Mesendoderm (in vitro differentiated cells): ENCODE measurements around the gene RCL1.
A peak's percentile ranks its signal among the peaks of the same experiment; 100 is the strongest.

Experiments
- DNase-seq: peaks from one replicate; pipeline ENCODE4 v3.0.0; 2013
- H2AK5ac ChIP-seq: 2 replicates; pipeline ENCODE4 v1.6.1; 2013; ENCODE audit warnings: low read length, inconsistent platforms
- H2BK120ac ChIP-seq: 2 replicates; pipeline ENCODE4 v1.6.1; 2013; ENCODE audit warnings: low read depth, mild to moderate bottlenecking, low read length, moderate library complexity, mixed read lengths
- H2BK15ac ChIP-seq: replicated peaks from 2 replicates; pipeline ENCODE4 v1.6.1; 2013; ENCODE audit warnings: low read depth, mild to moderate bottlenecking, moderate library complexity
- H2BK5ac ChIP-seq: 2 replicates; pipeline ENCODE4 v1.6.1; 2013; ENCODE audit warnings: low read length, inconsistent platforms
- H3K18ac ChIP-seq: 2 replicates; pipeline ENCODE4 v1.6.1; 2013; ENCODE audit warnings: mild to moderate bottlenecking, low read length, mixed read lengths
- H3K23ac ChIP-seq: one replicate; pipeline ENCODE4 v1.6.1; 2013; ENCODE audit warnings: low read length
- H3K27ac ChIP-seq: 2 replicates; pipeline ENCODE4 v1.5.1; 2013; ENCODE audit warnings: low read depth, mild to moderate bottlenecking, inconsistent platforms, low read length, moderate library complexity
- H3K27me3 ChIP-seq: 2 replicates; pipeline ENCODE4 v1.6.1; 2013; ENCODE audit warnings: low read length, control low read depth, mild to moderate bottlenecking, inconsistent platforms; ENCODE audit not compliant: insufficient read depth, poor library complexity
- H3K36me3 ChIP-seq: 2 replicates; pipeline ENCODE4 v1.6.1; 2013; ENCODE audit warnings: low read length, inconsistent platforms; ENCODE audit not compliant: control insufficient read depth, insufficient read depth
- H3K4ac ChIP-seq: one replicate; pipeline ENCODE4 v1.6.1; 2013; ENCODE audit warnings: low read depth, mild to moderate bottlenecking, low read length, moderate library complexity
- H3K4me1 ChIP-seq: 2 replicates; pipeline ENCODE4 v1.6.1; 2013; ENCODE audit warnings: low read depth, low read length, inconsistent platforms; ENCODE audit not compliant: control insufficient read depth
- H3K4me2 ChIP-seq: 2 replicates; pipeline ENCODE4 v1.6.1; 2013; ENCODE audit warnings: low read length
- H3K4me3 ChIP-seq: 2 replicates; pipeline ENCODE4 v1.5.1; 2013; ENCODE audit warnings: mild to moderate bottlenecking, low read length
- H3K56ac ChIP-seq: one replicate; pipeline ENCODE4 v1.6.1; 2013; ENCODE audit warnings: low read length
- H3K79me1 ChIP-seq: 2 replicates; pipeline ENCODE4 v1.6.1; 2013; ENCODE audit warnings: low read length, inconsistent platforms
- H3K79me2 ChIP-seq: 2 replicates; pipeline ENCODE4 v1.6.1; 2013; ENCODE audit warnings: mild to moderate bottlenecking, low read length; ENCODE audit not compliant: control insufficient read depth, insufficient read depth
- H3K9ac ChIP-seq: 2 replicates; pipeline ENCODE4 v1.6.1; 2013; ENCODE audit warnings: low read length, inconsistent platforms
- H4K5ac ChIP-seq: one replicate; pipeline ENCODE4 v1.6.1; 2013; ENCODE audit warnings: low read length
- H4K8ac ChIP-seq: one replicate; pipeline ENCODE4 v1.6.1; 2013; ENCODE audit warnings: low read depth, mild to moderate bottlenecking, control low read depth, low read length, moderate library complexity
- WGBS: extraction: QIAGEN DNeasy Blood & Tissue Kit; methylation state at CpG from one replicate; pipeline ENCODE4 v1.1.7; 2013; ENCODE audit warnings: low lambda C conversion rate, missing lambda C conversion rate; ENCODE audit not compliant: insufficient coverage; ENCODE audit errors: extremely low coverage; 5-methylcytosine and 5-hydroxymethylcytosine counted together

The RCL1 gene

GRCh38 chr9:4787876-4788275, 4.9 kb upstream of the RCL1 start:
- H3K4me2 ChIP-seq, result no peak overlapping the region
- no peak overlapping the region for H3K56ac ChIP-seq
- no peak overlapping the region for H3K4me3 ChIP-seq
- no peak overlapping the region for H2BK120ac ChIP-seq
- H2AK5ac ChIP-seq, result no peak overlapping the region
- no peak overlapping the region for H3K23ac ChIP-seq
- no peaks in the 10 kb centered on the region for H3K79me1 ChIP-seq
- no peak overlapping the region for H3K9ac ChIP-seq
- DNase-seq, result no peak
- H4K5ac ChIP-seq, result no peak overlapping the region
- no peaks in the 10 kb centered on the region for H3K36me3 ChIP-seq
- H4K8ac ChIP-seq, result no peak overlapping the region
- no peaks in the 10 kb centered on the region for H3K27me3 ChIP-seq
- H3K27ac ChIP-seq, result no peak overlapping the region
- H3K79me2 ChIP-seq, result no peaks in the 10 kb centered on the region
- no peaks in the 10 kb centered on the region for H3K4me1 ChIP-seq
- H2BK5ac ChIP-seq, result no peak overlapping the region
- H3K4ac ChIP-seq, result no peak overlapping the region
- no peak overlapping the region for H3K18ac ChIP-seq
- WGBS, result no CpG with 5 or more reads among the region's 1 CpG
- no peak overlapping the region for H2BK15ac ChIP-seq

- no peak overlapping the region for H4K5ac ChIP-seq
- H4K8ac ChIP-seq, result no peak overlapping the region
- no peak overlapping the region for H2AK5ac ChIP-seq
- H3K23ac ChIP-seq, result no peak overlapping the region
- H2BK15ac ChIP-seq, result no peak overlapping the region
- no peak for DNase-seq
- no peaks in the 10 kb centered on the region for H3K4me1 ChIP-seq
- no peak overlapping the region for H3K4ac ChIP-seq
- peaks cover 2% of the 10 kb centered on the region for H3K79me1 ChIP-seq
- no peak overlapping the region for H3K9ac ChIP-seq
- H3K27me3 ChIP-seq, result no peaks in the 10 kb centered on the region
- no peak overlapping the region for H3K27ac ChIP-seq
- H3K4me3 ChIP-seq, result no peak overlapping the region
- no CpG with 5 or more reads among the region's 6 CpGs for WGBS
- H3K4me2 ChIP-seq, result no peak overlapping the region
- H3K18ac ChIP-seq, result no peak overlapping the region
- H3K36me3 ChIP-seq, result no peaks in the 10 kb centered on the region
- no peak overlapping the region for H2BK5ac ChIP-seq
- no peak overlapping the region for H3K56ac ChIP-seq
- H2BK120ac ChIP-seq, result no peak overlapping the region
- peaks cover 4% of the 10 kb centered on the region for H3K79me2 ChIP-seq
Measured at GRCh38 chr9:4788703-4789102, 4.0 kb upstream of the RCL1 start.

GRCh38 chr9:4792054-4792571, 631 bp upstream of the RCL1 start:
- WGBS, result no CpG with 5 or more reads among the region's 23 CpGs
- Histone ChIP-seq H3K4me3 (peak overlapping the region; percentile 93), H3K79me1 (peaks cover 8% of the 10 kb centered on the region), H2BK5ac (no peak overlapping the region), H3K4ac (no peak overlapping the region), H3K4me1 (peaks cover 6% of the 10 kb centered on the region), H3K56ac (peak overlapping the region; percentile 88), H3K9ac (peak overlapping the region; percentile 71), H3K79me2 (peaks cover 36% of the 10 kb centered on the region), H3K4me2 (peak overlapping the region; percentile 95), H3K27ac (no peak overlapping the region), H2BK15ac (no peak overlapping the region), H2BK120ac (no peak overlapping the region), H3K23ac (no peak overlapping the region), H3K18ac (no peak overlapping the region), H4K5ac (no peak overlapping the region), H4K8ac (no peak overlapping the region), H3K36me3 (no peaks in the 10 kb centered on the region), H2AK5ac (no peak overlapping the region), H3K27me3 (no peaks in the 10 kb centered on the region)
- no peak for DNase-seq

- no peak overlapping the region for H2BK120ac ChIP-seq
- no peak overlapping the region for H3K4ac ChIP-seq
- no peak overlapping the region for H2AK5ac ChIP-seq
- WGBS, result no CpG with 5 or more reads among the region's 23 CpGs
- H3K27me3 ChIP-seq, result no peaks in the 10 kb centered on the region
- no peaks in the 10 kb centered on the region for H3K36me3 ChIP-seq
- H3K27ac ChIP-seq, result peak overlapping the region; percentile 67
- DNase-seq, result no peak
- H4K5ac ChIP-seq, result no peak overlapping the region
- no peak overlapping the region for H2BK5ac ChIP-seq
- H3K79me1 ChIP-seq, result peaks cover 11% of the 10 kb centered on the region
- no peak overlapping the region for H4K8ac ChIP-seq
- peak overlapping the region; percentile 27 for H3K4me2 ChIP-seq
- no peak overlapping the region for H2BK15ac ChIP-seq
- peaks cover 9% of the 10 kb centered on the region for H3K4me1 ChIP-seq
- peaks cover 47% of the 10 kb centered on the region for H3K79me2 ChIP-seq
- H3K9ac ChIP-seq, result peak overlapping the region; percentile 87
- H3K23ac ChIP-seq, result no peak overlapping the region
- H3K56ac ChIP-seq, result peak overlapping the region; percentile 89
- H3K4me3 ChIP-seq, result peak overlapping the region; percentile 92
- H3K18ac ChIP-seq, result peak overlapping the region; percentile 69
Measured at GRCh38 chr9:4793459-4794395, 983 bp downstream of the RCL1 start.

GRCh38 chr9:4794691-4795090, 1.9 kb downstream of the RCL1 start:
- no peak overlapping the region for H2BK120ac ChIP-seq
- peaks cover 53% of the 10 kb centered on the region for H3K79me2 ChIP-seq
- no peak overlapping the region for H3K4me2 ChIP-seq
- no peak overlapping the region for H3K9ac ChIP-seq
- no peak overlapping the region for H2BK5ac ChIP-seq
- no peak overlapping the region for H3K56ac ChIP-seq
- no peak overlapping the region for H3K4me3 ChIP-seq
- no peak overlapping the region for H4K8ac ChIP-seq
- no peak overlapping the region for H4K5ac ChIP-seq
- H3K4ac ChIP-seq, result no peak overlapping the region
- no peaks in the 10 kb centered on the region for H3K27me3 ChIP-seq
- H3K36me3 ChIP-seq, result no peaks in the 10 kb centered on the region
- no peak overlapping the region for H3K18ac ChIP-seq
- WGBS, result no CpG with 5 or more reads among the region's 4 CpGs
- H3K4me1 ChIP-seq, result peaks cover 9% of the 10 kb centered on the region
- H3K79me1 ChIP-seq, result peaks cover 11% of the 10 kb centered on the region
- peak; percentile 22 for DNase-seq
- H2AK5ac ChIP-seq, result no peak overlapping the region
- no peak overlapping the region for H2BK15ac ChIP-seq
- no peak overlapping the region for H3K23ac ChIP-seq
- H3K27ac ChIP-seq, result no peak overlapping the region
